ENCODE results near the gene ZNF222.

The ZNF222 gene

GRCh38 chr19:44025217-44025936, at the start of gene ZNF222:
ZNF222 (plus strand) TSS chr19:44025379; CDS start chr19:44025437, 58 bp downstream.
- Histone ChIP-seq H3K27ac (ENCODE audit: low read depth, low read length) (no peak within 1 kb of the TSS), H3K9me3 (ENCODE audit: control insufficient read depth, insufficient read depth, low read depth, low read length) (peaks cover 11% of the 10 kb centered on the region), H3K4me1 (ENCODE audit: control insufficient read depth, insufficient read depth, low read length) (no peaks in the 10 kb centered on the region), H3K27me3 (ENCODE audit: control insufficient read depth, insufficient read depth, low read length) (peaks cover 9% of the 10 kb centered on the region), H3K4me3 (ENCODE audit: low read depth, low read length) (peak within 1 kb of the TSS; percentile 94), H3K36me3 (ENCODE audit: control insufficient read depth, insufficient read depth, low read length) (peaks cover 38% of the 10 kb centered on the region), H3K9ac (ENCODE audit: low read length) (peak within 1 kb of the TSS; percentile 74)

DNA sequence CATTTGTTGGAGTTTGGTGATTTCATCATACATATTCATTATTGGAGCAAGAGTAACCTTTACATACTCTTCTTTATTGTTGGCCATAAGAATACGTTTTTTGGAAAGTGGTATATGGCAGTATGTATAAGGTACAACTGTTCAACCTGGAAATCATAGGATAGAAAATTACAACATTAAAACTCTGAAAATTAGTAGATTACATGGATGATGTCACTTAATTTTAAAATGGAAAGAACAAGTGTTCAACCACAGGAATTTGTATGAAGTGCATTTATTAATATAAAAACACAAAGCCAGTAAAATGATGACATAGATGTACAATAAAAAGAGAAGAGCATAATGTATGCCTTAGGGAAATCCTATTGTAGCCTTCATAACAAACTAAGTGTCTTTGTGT, 48.4 kb upstream of the ZNF222 start:
- no peaks in the 10 kb centered on the region for H3K4me1 ChIP-seq (ENCODE audit: control insufficient read depth, insufficient read depth, low read length)
- peaks cover 50% of the 10 kb centered on the region for H3K9me3 ChIP-seq (ENCODE audit: control insufficient read depth, insufficient read depth, low read depth, low read length)

DNA sequence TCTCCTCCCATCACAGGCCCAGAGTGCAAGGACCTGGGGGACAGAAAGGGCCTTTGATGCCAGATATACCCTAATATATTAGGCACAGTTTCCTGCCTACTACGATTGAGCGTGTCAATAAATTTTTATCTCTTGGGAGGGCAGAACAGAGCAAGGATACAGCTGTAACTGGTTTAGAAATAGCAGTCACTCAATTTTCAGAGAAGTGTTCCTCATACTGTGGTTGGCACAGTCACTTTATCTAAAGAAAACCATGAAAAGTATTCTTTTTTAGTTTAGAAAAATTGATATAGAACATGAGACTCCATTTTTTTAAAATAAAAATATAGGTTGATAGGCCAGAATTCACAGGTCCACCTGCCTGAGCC, 41.7 kb upstream of the ZNF222 start:
- Histone ChIP-seq H3K4me3 (ENCODE audit: low read depth, low read length) (peak overlapping the region; percentile 24; the same call in 1 of the 2 replicates), H3K27ac (ENCODE audit: low read depth, low read length) (no peak overlapping the region), H3K27me3 (ENCODE audit: control insufficient read depth, insufficient read depth, low read length) (no peaks in the 10 kb centered on the region), H3K9me3 (ENCODE audit: control insufficient read depth, insufficient read depth, low read depth, low read length) (peaks cover 2% of the 10 kb centered on the region; the same call in 1 of the 2 replicates), H3K36me3 (ENCODE audit: control insufficient read depth, insufficient read depth, low read length) (0 out of 2 replicates have a peak, but pooled peaks cover 2% of the 10 kb centered on the region), H3K9ac (ENCODE audit: low read length) (no peak overlapping the region), H3K4me1 (ENCODE audit: control insufficient read depth, insufficient read depth, low read length) (no peaks in the 10 kb centered on the region)

More for the DNA sequence above, 48.4 kb upstream of the ZNF222 start:
- H3K36me3 ChIP-seq (ENCODE audit: control insufficient read depth, insufficient read depth, low read length) = no peaks in the 10 kb centered on the region
- no peaks in the 10 kb centered on the region for H3K27me3 ChIP-seq (ENCODE audit: control insufficient read depth, insufficient read depth, low read length)
- no peak overlapping the region for H3K9ac ChIP-seq (ENCODE audit: low read length)
- no peak overlapping the region for H3K4me3 ChIP-seq (ENCODE audit: low read depth, low read length)
- no peak overlapping the region for H3K27ac ChIP-seq (ENCODE audit: low read depth, low read length)

DNA sequence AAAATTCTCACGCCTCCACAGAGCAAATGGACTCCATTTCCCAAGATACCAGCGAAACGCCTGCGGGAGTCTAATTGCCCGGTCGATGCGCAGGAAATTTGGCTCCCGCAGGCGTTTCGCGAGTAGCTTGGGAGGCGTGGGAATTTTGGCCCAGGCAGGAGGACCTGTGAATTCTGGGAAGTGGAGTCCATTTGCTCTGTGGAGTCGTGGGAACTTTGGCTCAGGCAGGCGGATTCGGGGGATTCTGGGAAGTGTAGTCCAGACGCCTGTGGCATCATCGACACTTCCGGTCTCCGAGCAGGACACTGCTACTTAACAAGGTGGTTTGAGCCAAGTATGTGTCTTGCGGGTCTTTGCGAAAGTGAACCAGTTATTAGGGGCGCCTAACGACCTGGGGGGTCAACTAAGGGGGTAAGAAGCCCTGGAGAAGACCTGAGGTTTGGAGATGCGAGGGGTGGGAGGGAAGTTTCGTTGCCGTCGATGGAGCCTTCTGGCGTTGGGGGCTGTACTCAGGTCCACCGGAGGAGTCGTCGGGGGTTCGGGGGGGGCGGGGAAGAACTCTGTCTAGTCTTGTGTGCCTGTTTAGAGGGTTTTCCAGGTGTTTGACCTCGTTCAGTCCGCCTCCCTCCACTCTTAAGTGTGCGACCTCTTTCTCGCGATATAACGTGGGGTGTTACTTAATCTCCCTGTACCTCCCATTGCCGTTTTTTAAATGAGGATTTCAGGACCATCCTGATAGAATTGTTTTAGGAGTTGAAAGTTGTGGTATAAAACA, 41.1 kb upstream of the ZNF222 start, which contains the start of gene ZNF155:
Gene ZNF155 (plus strand): TSS at position 277 of the 775 bp plus-strand sequence. CDS start 4,356 bp downstream, outside the sequence.
- Histone ChIP-seq H3K4me3 (ENCODE audit: low read depth, low read length) (peak within 1 kb of the TSS; percentile 93), H3K4me1 (ENCODE audit: control insufficient read depth, insufficient read depth, low read length) (no peaks in the 10 kb centered on the region), H3K9ac (ENCODE audit: low read length) (peak within 1 kb of the TSS; percentile 77), H3K9me3 (ENCODE audit: control insufficient read depth, insufficient read depth, low read depth, low read length) (peaks cover 2% of the 10 kb centered on the region; the same call in 1 of the 2 replicates), H3K27me3 (ENCODE audit: control insufficient read depth, insufficient read depth, low read length) (no peaks in the 10 kb centered on the region), H3K27ac (ENCODE audit: low read depth, low read length) (no peak within 1 kb of the TSS), H3K36me3 (ENCODE audit: control insufficient read depth, insufficient read depth, low read length) (0 out of 2 replicates have a peak, but pooled peaks cover 2% of the 10 kb centered on the region)

DNA sequence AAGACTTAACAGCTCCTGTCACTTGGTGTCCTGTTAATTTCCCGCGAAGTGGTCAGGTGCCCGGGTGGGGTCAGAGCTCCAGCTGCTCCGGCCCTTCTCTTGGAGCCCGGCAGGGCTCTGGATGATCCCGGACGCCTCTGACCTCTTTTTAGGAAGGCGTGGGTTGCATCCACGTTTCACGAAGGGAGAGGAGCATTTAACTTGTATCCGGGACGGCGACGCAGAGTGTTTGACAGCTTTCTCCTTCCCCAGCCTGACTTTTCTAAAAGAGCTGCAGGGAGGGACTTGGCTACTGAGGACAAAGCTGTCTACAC, 40.5 kb upstream of the ZNF222 start:
- H3K27me3 ChIP-seq (ENCODE audit: control insufficient read depth, insufficient read depth, low read length) = no peaks in the 10 kb centered on the region
- peak overlapping the region; percentile 93 for H3K4me3 ChIP-seq (ENCODE audit: low read depth, low read length)
- H3K9me3 ChIP-seq (ENCODE audit: control insufficient read depth, insufficient read depth, low read depth, low read length) = peaks cover 2% of the 10 kb centered on the region; the same call in 1 of the 2 replicates
- H3K9ac ChIP-seq (ENCODE audit: low read length) = peak overlapping the region; percentile 77
- peaks cover 6% of the 10 kb centered on the region for H3K36me3 ChIP-seq (ENCODE audit: control insufficient read depth, insufficient read depth, low read length)
- no peaks in the 10 kb centered on the region for H3K4me1 ChIP-seq (ENCODE audit: control insufficient read depth, insufficient read depth, low read length)
- H3K27ac ChIP-seq (ENCODE audit: low read depth, low read length) = no peak overlapping the region

- no peaks in the 10 kb centered on the region for H3K27me3 ChIP-seq (ENCODE audit: control insufficient read depth, insufficient read depth, low read length)
- H3K27ac ChIP-seq (ENCODE audit: low read depth, low read length) = no peak overlapping the region
- peaks cover 35% of the 10 kb centered on the region for H3K36me3 ChIP-seq (ENCODE audit: control insufficient read depth, insufficient read depth, low read length)
- no peak overlapping the region for H3K4me3 ChIP-seq (ENCODE audit: low read depth, low read length)
- no peaks in the 10 kb centered on the region for H3K9me3 ChIP-seq (ENCODE audit: control insufficient read depth, insufficient read depth, low read depth, low read length)
- peaks cover 4% of the 10 kb centered on the region for H3K4me1 ChIP-seq (ENCODE audit: control insufficient read depth, insufficient read depth, low read length)
- no peak overlapping the region for H3K9ac ChIP-seq (ENCODE audit: low read length)
Measured at GRCh38 chr19:43997631-43998290, 27.4 kb upstream of the ZNF222 start.

DNA sequence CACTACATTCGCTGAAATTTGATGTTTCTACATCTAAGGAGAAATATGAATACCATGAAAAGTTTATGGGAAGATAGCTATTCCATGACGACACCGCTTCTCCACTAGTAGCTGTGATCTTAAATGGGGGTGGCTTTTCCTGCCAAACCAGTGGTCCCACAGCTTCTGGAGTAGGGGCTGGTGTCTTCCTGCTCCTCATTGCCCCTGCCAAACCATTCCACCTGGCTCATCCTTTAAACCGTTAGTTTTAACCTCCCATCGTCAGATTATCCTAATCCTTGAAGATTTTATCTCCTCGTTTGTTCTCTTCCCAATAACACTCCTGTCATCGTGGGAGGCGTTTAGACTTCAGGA, 23.0 kb upstream of the ZNF222 start:
- Histone ChIP-seq H3K4me1 (ENCODE audit: control insufficient read depth, insufficient read depth, low read length) (peaks cover 9% of the 10 kb centered on the region), H3K4me3 (ENCODE audit: low read depth, low read length) (peak overlapping the region; percentile 75), H3K27ac (ENCODE audit: low read depth, low read length) (no peak overlapping the region), H3K9me3 (ENCODE audit: control insufficient read depth, insufficient read depth, low read depth, low read length) (no peaks in the 10 kb centered on the region), H3K36me3 (ENCODE audit: control insufficient read depth, insufficient read depth, low read length) (peaks cover 8% of the 10 kb centered on the region), H3K27me3 (ENCODE audit: control insufficient read depth, insufficient read depth, low read length) (no peaks in the 10 kb centered on the region), H3K9ac (ENCODE audit: low read length) (peak overlapping the region; percentile 58)

DNA sequence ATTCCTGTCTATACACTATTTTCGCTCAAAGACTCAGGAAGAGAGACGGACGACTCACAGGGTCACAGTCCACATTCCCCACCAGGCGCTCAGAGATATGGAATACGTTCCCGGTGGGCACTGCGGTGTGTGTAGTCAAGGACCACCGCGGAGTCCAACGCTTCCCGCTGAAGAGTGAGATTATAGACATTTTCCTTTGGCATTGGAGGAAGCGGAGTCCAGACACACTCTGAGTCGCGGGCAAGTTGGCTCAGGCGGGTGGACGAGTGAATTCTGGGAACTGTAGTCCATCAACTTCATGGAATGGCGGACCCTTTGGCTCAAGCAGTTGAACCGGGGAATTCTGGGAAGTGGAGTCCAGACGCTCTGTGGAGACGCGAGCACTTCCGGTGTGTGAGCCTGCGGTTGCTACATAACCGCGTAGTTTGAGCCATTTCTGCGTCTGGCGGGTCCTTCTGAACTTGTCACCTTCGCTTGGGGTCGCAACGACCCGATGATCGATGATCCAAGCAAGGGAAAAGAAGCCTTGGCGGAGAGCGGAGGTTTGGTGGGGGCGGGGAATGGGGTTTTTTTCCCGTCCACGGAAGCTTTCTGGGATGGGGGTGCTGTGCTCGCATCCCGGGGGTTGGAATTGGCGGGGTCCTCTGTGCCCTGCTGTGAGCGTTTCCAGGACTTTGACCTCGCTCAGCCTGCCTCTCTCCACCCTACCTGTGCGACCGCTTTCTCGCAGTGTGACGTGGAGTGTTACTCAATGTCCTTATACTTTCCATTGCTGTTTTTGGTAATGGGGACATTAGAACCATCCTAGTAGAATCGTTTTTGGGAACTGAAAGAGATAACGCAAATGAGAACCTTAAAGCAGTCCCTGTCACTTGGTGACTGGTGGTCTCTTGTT, 22.4 kb upstream of the ZNF222 start, which contains the start of gene ZNF230:
Gene ZNF230 (plus strand): TSS at position 392 of the 895 bp plus-strand sequence. CDS start 4,122 bp downstream, outside the sequence.
- Histone ChIP-seq H3K27ac (ENCODE audit: low read depth, low read length) (no peak within 1 kb of the TSS), H3K9ac (ENCODE audit: low read length) (peak within 1 kb of the TSS; percentile 64), H3K27me3 (ENCODE audit: control insufficient read depth, insufficient read depth, low read length) (no peaks in the 10 kb centered on the region), H3K4me1 (ENCODE audit: control insufficient read depth, insufficient read depth, low read length) (peaks cover 9% of the 10 kb centered on the region), H3K36me3 (ENCODE audit: control insufficient read depth, insufficient read depth, low read length) (peaks cover 8% of the 10 kb centered on the region), H3K4me3 (ENCODE audit: low read depth, low read length) (peak within 1 kb of the TSS; percentile 75), H3K9me3 (ENCODE audit: control insufficient read depth, insufficient read depth, low read depth, low read length) (peaks cover under 1% of the 10 kb centered on the region; the same call in 1 of the 2 replicates)

- Histone ChIP-seq H3K9me3 (ENCODE audit: control insufficient read depth, insufficient read depth, low read depth, low read length) (peaks cover 4% of the 10 kb centered on the region; the same call in 1 of the 2 replicates), H3K27ac (ENCODE audit: low read depth, low read length) (no peak overlapping the region), H3K9ac (ENCODE audit: low read length) (peak overlapping the region; percentile 64)
Measured at GRCh38 chr19:44003461-44004009, 21.6 kb upstream of the ZNF222 start.

DNA sequence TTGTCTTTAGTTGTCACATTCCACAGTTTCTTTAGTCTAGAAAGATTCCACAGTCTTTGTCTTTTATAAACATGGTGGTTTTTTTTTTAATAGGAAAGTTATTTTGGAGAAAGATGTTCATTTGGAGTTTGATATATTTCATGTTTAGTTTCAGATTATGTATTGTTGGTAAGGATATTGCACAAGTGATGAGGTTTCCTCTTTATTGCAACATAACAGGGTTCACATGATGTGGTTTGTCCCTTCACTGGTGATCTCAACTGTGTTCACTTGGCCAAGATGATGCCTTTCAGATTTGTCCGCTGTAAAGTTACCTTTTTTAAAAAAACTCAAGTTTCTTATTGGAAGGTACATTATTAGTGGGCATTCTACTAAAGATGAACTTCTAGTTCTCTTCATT, 19.2 kb upstream of the ZNF222 start:
- peaks cover 9% of the 10 kb centered on the region for H3K4me1 ChIP-seq (ENCODE audit: control insufficient read depth, insufficient read depth, low read length)
- H3K9ac ChIP-seq (ENCODE audit: low read length) = no peak overlapping the region
- H3K27me3 ChIP-seq (ENCODE audit: control insufficient read depth, insufficient read depth, low read length) = no peaks in the 10 kb centered on the region
- H3K36me3 ChIP-seq (ENCODE audit: control insufficient read depth, insufficient read depth, low read length) = peaks cover 38% of the 10 kb centered on the region
- no peak overlapping the region for H3K27ac ChIP-seq (ENCODE audit: low read depth, low read length)
- peaks cover 26% of the 10 kb centered on the region for H3K9me3 ChIP-seq (ENCODE audit: control insufficient read depth, insufficient read depth, low read depth, low read length)
- no peak overlapping the region for H3K4me3 ChIP-seq (ENCODE audit: low read depth, low read length)

More at GRCh38 chr19:44003461-44004009, 21.6 kb upstream of the ZNF222 start:
- Histone ChIP-seq H3K4me1 (ENCODE audit: control insufficient read depth, insufficient read depth, low read length) (peaks cover 9% of the 10 kb centered on the region), H3K4me3 (ENCODE audit: low read depth, low read length) (peak overlapping the region; percentile 75), H3K27me3 (ENCODE audit: control insufficient read depth, insufficient read depth, low read length) (no peaks in the 10 kb centered on the region), H3K36me3 (ENCODE audit: control insufficient read depth, insufficient read depth, low read length) (peaks cover 13% of the 10 kb centered on the region)

Measured in HUES6 (cell line).